HepG2 (cell line): ENCODE measurements around the gene PHKB. TPM values are rescaled to one million over a fixed set of nuclear protein-coding genes. Genes with fewer than 3 reads are reported as not detected.

Experiments used
- BCLAF1 ChIP-seq: fragments of 450-650 bp; IDR thresholded peaks from 2 replicates; pipeline ENCODE4 v1.6.1; 2017; ENCODE audit warnings: mild to moderate bottlenecking
- CTCF ChIP-seq: sonication (generic); formaldehyde crosslinking; IDR thresholded peaks from 2 replicates; pipeline ENCODE4 v1.5.0; 2020; ENCODE audit warnings: mild to moderate bottlenecking, missing genetic modification reagents, moderate library complexity
- HOMEZ ChIP-seq: IDR thresholded peaks from 2 replicates; pipeline ENCODE4 v1.6.1; 2016; ENCODE audit warnings: low read depth
- PLSCR1 ChIP-seq: sonication (generic); formaldehyde crosslinking; IDR thresholded peaks from 2 replicates; pipeline ENCODE4 v1.5.0; 2020; ENCODE audit warnings: missing genetic modification reagents, mild to moderate bottlenecking, borderline replicate concordance
- RXRB ChIP-seq: IDR thresholded peaks from 2 replicates; pipeline ENCODE4 v1.6.1; 2016; ENCODE audit warnings: borderline replicate concordance, missing genetic modification reagents, missing compliant biosample characterization
- SP1 ChIP-seq, 2 experiments: fragments of 450-650 bp in 1 of 2; sonication (generic) in 1 of 2; formaldehyde crosslinking in 1 of 2; IDR thresholded peaks; 2 replicates each; pipeline versions ENCODE4 v1.4.0 to v1.6.1; 2016 to 2020; ENCODE audit warnings: missing genetic modification reagents in 1 of 2
- STAG1 ChIP-seq: sonication (generic); formaldehyde crosslinking; IDR thresholded peaks from 2 replicates; pipeline ENCODE4 v1.4.0; 2020; ENCODE audit warnings: missing genetic modification reagents
- ZBTB8A ChIP-seq: sonication (generic); formaldehyde crosslinking; IDR thresholded peaks from 2 replicates; pipeline ENCODE4 v1.4.0; 2020; ENCODE audit warnings: mild to moderate bottlenecking, low read depth, missing genetic modification reagents, borderline replicate concordance
- ZNF691 ChIP-seq: sonication (generic); formaldehyde crosslinking; IDR thresholded peaks from 2 replicates; pipeline ENCODE4 v1.4.0; 2020; ENCODE audit warnings: missing genetic modification reagents, low read depth, mild to moderate bottlenecking, borderline replicate concordance
- ZNF776 ChIP-seq: sonication (generic); formaldehyde crosslinking; IDR thresholded peaks from 2 replicates; pipeline ENCODE4 v1.4.0; 2020; ENCODE audit warnings: mild to moderate bottlenecking, missing genetic modification reagents
- polyA plus RNA-seq, 8 experiments: library from polyadenylated mRNA; depleted of rRNA in 3 of 8; stranded (reverse) in 7 of 8; unstranded in 1 of 8; fragments of >200 nt; fragmentation: Illumina TruSeq in 4 of 8; extraction: Trizol in 4 of 8; gene quantifications; 2 replicates each; pipeline versions ENCODE4 v1.2.1 to v1.2.3, GENCODE V29; 2011 to 2016; ENCODE audit warnings: low read depth in 4 of 8, missing spikeins in 1 of 8, mixed read lengths in 1 of 8; ENCODE audit not compliant: insufficient read depth in 1 of 8
- total RNA-seq, 5 experiments: library from RNA; depleted of rRNA; stranded (reverse); fragments of >200 nt; fragmentation: Illumina TruSeq; extraction: Trizol; gene quantifications; 2 replicates each; pipeline ENCODE4 v1.2.3, GENCODE V29; 2016; ENCODE audit warnings: low read depth in 1 of 5

PHKB gene
- total and polyA plus RNA-seq, 2 of the 13 experiments (the other 11 are each of a cell fraction or from before 2014, with no cell fraction given): 66.0 to 80.8 TPM

GRCh38 chr16:47553853-47554564 is 92.9 kb downstream of the PHKB start (continued):
- TF ChIP-seq ZNF691 (peak; percentile 37; the same call in 1 of the 2 replicates), PLSCR1 (CRISPR knock-in tag) (no peak), BCLAF1 (no peak), SP1 (IDR thresholded peaks at IDR 0.05) (no peak), SP1 (CRISPR knock-in tag; IDR thresholded peaks at IDR 0.05) (no peak), ZBTB8A (CRISPR knock-in tag) (no peak), HOMEZ (peak; percentile 89), STAG1 (CRISPR knock-in tag) (peak; percentile 20), CTCF (CRISPR knock-in tag) (0 out of 2 replicates have a peak, but pooled peaks have one; percentile 3), RXRB (CRISPR knock-in tag) (peak; percentile 67), ZNF776 (CRISPR knock-in tag) (0 out of 2 replicates have a peak, but pooled peaks have one; percentile 22)
